Mesenteric fat pad (tissue), 1 donor: ENCODE measurements around the gene NUDT8. TPM values are rescaled to one million over a fixed set of nuclear protein-coding genes. Genes with fewer than 3 reads are reported as not detected.

Experiments
- DNase-seq: peaks from one replicate; pipeline ENCODE4 v3.0.0-alpha.2; 2020; ENCODE audit warnings: low spot score
- long read RNA-seq: library from polyadenylated mRNA; unstranded; transcript quantifications from one replicate; pipeline ENCODE4 v2.0.0, GENCODE V29; 2020
- total RNA-seq: library from RNA; stranded (reverse); fragmentation: NEBNext Ultra II Directional; extraction: Animal tissue kit (Norgen Biotek cat#: 25700); gene quantifications from one replicate; pipeline ENCODE4 v1.2.1, GENCODE V29; 2021
- donor health status: DM: yes; HTN: yes; CAD: no.

Gene NUDT8, protein sequence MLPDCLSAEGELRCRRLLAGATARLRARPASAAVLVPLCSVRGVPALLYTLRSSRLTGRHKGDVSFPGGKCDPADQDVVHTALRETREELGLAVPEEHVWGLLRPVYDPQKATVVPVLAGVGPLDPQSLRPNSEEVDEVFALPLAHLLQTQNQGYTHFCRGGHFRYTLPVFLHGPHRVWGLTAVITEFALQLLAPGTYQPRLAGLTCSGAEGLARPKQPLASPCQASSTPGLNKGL
- total RNA-seq = 12.9 TPM
- long read RNA-seq, partial matches to known transcripts = 1 of 1 reads
- long read RNA-seq, other reads (novel, unspliced or antisense) = 0 of 1 reads

DNA sequence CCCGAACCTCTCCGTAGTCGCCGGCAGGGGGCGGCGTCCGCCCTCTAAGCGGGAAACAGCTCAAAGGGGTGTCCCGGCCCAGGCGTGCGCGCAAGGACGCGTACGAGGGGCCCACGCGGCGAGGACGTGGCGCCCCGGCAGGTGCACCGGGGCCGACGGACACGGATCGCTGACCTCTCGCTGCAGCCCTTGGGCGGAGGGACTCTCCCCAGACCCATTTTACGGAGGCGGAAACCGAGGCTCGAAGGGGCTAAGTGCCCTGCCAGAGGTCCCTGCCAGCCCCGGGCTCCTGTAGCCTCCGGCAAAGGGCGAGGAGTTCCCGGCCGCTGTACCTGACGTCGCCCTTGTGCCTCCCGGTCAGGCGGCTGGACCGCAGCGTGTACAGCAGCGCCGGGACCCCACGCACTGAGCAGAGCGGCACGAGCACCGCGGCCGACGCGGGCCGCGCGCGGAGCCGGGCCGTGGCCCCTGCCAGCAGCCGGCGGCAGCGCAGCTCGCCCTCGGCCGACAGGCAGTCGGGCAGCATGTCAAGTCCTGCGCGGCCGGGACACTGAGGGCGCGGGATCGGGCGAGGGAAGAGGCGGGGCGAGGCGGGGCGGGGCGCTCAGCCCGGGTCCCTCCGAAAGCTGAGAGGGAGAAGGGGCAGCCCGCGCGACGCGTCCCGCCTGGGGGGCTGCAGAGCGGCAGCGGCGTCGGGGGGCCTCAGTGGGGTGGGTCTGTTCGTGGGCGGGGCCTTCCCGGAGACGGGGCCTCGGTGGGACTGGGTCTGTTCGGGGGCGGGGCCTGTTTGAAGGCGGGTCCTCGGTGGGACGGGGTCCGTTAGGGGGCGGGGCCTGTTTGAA is at the start of gene NUDT8:
TSS of gene NUDT8 (minus strand) at position 552 of the 842 bp plus-strand sequence. CDS start at position 526, 26 bp downstream.
- DNase-seq = peak; percentile 97

DNA sequence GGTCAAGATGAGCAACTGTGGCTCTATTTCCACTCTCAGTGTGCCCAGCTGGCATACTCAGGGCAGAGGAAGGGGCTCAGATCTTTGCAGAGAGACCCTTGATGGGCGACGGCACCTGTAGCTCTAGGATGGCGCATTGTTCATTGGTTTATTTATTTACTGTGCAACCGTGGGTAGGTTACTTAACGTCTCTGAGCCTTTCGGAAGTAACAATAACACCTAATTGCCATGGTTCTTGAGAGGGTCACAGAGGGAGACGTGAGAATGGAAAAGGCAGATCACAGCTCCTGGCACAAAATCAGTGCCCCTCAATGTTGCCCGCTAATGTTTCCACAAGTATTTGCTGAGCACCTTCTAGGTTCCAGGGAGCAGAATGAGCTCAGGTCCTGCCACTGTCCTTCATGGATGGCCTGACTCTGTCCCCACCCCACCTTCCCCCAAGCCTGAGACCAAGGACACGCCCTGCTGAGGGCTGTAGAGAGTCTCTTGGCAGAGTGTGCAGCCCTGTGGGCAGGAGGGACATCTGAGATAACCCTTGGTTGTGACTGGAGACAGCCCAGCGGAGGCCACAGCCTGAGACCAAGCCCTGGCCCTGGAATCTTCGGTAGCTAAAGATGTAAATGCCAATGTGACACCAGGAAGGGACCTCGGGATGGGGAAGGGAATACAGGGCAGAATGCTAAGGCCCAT is 45.5 kb upstream of the NUDT8 start:
- DNase-seq = no peak

DNA sequence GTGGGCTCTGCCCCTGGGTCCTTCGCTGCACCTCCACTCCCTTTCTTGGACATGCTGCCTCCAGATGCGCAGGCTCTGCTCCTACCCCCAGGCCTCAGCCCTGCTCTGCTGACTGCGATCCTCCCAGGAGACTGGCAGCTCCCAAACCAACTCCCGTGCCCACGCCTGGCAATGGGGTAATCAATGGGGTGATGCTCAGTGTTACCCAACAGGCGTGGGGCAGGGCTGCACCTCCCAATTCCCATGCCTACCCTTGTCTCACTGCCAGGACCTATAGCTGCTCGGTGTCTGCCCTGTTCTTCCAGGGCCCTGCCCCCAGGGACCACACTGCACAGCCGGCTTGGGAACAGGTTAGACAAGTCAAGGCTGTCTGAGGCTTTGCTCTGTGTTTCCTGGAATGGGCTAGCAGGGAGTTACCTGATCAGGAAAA is 44.7 kb upstream of the NUDT8 start, which contains the start of gene ALDH3B2:
TSS of gene ALDH3B2 (minus strand) at position 182 of the 430 bp plus-strand sequence. CDS start 7,688 bp downstream, outside the sequence.
- DNase-seq = no peak

DNA sequence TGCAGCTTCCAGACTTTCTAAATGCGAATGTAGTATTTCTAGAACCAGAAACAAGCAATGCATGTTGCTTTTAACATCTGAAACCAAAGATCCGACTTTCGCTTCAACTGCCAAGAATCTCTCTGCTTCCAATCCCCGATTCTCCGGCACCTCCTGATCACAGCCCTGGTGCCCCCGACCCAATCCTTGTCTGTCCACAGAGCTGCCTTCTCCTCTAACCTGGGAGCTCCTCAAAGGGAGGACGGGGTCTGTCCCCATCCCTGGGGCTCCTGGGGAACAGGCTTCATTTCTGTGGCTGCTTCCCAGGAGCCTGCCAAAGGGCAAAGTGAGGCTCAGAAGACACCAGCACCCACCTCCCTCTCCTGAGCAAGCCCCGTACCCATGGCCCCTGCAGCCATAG is 44.2 kb upstream of the NUDT8 start:
- DNase-seq = no peak

DNA sequence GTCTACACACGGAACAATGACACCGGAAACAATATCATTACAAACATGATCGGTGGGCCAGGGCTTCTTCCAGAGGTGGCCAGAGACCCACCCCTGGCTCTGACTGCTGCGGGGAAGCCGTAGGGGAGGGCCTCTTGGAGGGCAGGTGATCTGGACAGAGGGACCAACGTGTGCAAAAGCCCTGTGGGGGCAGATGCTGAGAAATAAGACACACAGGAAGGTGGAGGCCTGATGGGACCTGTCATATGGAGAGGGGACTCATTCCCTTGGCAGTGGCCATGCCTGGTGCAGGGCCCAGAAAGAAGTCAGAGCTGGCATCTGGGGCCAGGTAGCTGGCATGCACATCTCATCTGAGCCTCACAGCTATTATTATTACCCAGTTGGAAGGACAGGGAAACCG is 43.6 kb upstream of the NUDT8 start:
- peak; percentile 64 for DNase-seq

DNA sequence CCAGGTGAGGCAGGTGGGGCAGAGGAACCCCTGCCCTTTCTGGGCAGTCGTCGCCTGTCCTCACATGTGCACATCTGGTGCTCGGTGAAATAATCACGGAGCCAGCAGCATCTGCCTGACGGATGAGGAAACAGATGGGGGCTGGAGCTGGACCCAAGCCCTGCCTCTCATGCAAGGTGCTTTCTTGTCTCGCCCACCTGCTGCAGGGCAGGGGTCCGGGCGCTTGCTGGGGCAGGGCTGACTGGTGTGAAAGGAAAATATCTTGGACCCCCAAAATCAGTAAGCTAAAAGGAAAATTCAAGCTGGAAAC is 41.4 kb upstream of the NUDT8 start:
- DNase-seq = peak; percentile 47

DNA sequence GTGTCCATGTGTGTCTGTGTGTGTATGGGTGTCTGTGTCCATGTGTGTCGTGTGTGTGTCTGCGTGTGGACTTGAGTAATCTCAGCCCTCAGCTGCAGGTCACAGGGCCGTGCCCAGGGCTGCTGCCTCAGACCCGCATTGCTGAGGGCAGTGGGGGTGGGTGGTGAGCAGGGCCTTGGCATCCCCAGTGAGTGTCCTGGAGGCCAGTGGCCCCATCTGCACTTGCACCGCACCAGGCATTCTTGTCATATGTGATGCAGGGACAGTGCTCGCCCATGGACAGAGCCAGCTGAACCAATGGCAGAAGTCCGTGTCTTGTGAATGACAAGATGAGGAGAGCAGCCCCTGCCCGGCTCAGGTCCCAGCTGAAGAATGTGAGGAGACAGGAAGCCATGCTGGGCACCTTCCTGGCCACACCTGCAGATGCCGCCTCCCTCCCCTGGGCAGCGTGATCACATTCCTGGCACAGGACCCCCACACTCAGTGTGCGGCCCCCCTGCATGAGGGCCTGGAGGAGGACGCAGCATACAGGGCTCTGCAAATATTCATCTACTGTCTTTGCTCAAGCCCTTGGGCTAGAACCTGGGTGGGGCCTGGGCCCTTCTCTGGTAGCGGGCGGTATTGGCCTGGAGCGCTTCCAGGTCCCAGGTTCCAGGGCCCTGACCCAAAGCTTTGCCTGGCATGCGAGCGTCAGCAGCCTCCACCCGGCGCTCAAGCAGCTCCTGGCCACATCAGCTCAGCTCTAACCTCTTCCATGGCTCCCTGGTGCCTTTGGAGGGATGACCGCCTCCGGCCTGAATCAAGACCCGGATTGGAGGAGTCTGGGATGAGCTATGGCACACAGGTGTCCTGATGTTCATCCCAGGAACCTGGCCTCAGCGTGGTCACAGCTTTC is 40.8 kb upstream of the NUDT8 start:
- DNase-seq = peak; percentile 88

DNA sequence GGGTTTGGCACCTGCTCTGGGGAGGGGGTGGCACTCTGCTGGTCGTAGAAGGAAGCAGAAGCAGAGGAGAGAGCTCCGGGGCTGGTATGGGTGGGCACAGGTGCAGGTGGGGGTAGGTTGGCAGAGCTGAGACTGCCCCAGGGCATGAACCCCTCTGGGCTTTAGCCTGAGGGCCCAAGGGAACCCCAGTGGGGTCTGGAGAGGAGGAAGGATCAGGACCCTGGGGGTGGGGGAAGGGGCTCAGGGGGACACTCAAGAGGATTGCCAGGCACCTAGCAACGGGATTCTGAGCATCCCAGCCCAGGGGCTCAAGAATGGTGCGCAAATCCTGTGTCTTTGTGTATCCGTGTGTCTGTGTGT is 38.4 kb upstream of the NUDT8 start:
- DNase-seq = peak; percentile 64

DNA sequence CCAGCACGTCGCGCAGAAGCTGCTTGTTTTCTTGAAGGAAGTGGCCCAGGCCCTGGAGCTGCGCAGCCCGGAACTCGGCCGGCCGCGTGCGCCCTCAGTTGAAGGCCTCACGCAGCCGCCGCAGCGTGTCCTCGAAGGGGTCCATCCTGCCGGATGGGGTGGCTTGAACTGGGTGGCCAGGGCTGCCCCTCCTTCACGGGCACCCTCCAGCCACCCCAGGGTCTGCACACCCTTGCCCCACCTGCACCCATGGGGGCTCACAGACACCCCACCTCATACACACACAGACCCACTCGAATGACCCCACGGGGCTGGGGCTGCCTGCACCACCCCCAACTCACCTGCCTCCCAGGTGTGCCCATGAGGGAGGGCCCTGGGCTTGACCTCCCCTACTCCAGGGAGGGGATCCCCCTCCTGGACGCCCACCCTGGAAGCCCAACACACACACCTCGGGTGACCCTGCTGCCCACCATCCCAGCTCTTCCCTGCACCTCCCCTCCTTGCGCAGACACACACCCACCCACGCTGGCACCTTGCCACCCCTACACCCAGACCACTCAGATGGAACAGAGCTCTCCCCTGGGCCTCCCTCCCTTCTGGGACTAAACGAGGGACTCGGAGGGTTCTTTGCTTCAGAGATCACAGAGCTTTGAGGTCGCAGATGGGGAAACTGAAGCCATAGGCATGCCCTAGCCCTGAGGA is 37.9 kb upstream of the NUDT8 start:
- peak; percentile 85 for DNase-seq

DNA sequence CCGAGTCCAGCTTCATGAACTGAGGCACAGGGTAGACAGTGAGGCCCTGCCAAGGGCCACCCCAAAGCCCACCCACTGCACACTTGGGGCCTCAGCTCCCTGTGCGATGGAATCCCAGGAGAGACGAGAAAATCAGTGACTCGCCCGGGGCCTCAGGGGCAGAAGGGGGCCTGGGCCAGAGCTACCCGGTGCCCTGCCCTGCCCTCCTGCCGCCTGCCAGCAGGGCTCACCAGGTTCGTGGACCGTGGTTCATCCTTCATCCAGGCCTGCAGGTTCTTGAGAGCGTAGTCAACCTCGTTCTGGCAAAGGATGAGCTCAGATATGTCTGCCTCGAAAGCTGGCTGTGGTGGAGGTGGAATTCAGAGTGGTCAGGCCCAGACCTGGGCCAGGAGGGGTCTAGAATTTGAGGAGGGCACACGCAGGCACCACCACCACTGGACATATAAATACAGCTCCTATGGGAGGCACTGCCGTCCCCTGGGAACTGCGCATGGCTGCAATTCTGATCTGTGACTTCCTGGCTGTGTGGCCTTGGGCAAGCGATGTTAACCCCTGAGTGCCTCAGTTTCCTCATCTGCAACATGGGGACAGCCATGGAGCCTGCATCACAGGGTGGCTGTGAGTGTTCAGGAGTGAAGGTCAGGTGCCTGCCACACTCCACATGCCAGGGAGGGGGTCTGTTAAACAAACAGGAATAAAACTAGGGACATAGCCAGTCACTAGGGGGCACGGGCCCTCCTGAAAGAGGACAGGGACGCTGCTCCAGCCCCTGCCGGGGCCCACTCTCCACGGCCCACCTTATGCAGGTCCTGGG is 37.1 kb upstream of the NUDT8 start:
- peak; percentile 75 for DNase-seq

DNA sequence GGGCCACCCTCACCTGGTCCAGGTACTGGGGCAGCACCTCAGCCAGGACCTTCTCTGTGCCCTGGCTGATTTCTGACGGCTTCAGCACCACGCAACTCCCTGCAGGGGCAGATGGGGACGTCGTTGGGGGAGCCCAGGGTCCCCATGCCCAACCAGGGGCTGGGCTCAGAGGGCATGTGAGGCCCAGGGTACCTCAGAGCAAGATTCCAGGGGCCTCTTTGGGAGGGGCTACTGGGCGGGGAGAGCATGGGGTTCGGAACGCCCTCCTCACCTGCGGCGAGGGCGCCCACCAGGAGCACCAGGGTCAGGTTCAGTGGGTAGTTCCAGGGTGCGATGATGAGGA is 36.5 kb upstream of the NUDT8 start:
- peak; percentile 71 for DNase-seq

DNA sequence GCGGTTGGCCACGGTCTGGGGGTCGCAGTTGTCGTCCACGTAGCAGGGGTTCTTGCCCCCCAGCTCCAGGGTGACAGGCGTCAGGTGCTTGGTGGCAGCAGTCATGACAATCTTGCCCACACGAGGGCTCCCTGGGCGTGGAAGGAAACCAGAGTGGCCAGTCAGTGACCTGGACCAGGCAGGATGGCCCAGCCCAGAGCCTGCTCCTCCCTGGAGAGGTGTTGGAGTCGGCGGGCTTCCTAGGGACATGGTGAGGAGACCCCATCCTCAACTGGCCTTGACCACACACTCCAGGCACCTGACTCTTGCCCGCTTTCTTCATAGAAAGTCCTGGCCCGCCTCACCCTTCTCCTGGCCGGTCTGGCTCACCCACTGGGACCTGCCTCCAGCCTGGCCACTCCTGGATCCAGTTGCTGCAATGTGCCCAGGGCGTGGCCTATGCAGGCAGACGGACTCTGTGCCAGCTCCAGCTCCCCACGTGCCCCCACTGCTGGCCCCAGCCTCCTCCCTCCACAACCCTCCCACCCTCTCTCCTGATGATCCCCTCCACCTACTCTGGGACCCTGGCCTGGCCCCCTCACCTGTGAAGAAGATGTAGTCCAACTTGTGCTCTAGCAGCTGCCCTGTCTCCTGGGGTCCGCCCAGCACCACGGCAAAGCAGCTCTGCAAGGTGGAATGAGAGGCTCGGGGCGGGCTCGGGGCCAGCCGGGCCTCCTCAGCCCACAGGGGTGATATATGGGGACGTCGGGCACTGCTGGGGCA is 36.0 kb upstream of the NUDT8 start:
- peak; percentile 86 for DNase-seq

DNA sequence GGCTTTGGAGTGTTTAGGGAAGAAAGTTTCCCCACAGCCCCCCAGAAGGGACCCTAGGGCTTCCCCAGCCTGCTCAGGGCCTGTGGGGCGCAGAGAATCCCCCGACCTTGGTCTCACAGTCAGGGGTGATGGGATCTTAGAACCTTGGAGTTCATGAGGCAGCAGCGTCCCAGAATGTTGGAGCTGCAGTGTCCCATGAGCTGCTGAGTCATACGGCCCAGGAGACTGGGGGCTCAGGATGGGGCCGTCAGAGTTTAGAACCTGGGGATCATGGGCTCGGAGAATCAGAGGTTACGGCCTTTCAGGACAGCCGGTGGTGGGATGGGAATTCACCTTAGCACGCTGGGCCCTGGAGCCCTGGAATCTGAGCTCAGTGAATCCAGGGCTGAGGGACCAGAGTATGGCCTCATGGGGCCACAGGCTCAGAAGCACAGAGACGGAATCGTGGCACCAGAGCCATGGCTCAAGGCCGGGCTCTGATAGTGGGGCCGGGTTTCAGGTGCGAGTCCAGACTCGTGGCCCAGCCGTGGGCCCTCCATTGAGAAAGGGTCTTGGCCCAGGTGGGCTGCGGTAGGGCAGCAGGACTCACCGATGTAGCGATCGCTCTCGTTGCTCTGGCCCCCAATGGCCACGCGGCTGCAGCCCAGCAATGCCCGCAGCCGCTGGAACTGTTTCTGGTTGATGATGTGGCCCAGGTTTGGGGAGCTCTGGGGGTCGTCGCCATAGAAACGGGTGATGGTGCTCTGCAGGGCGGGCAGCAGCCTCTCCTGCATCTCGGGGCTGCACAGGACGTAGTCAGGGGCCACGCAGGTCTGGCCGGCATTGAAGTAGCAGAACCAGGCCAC is 35.2 kb upstream of the NUDT8 start:
- peak; percentile 79 for DNase-seq

DNA sequence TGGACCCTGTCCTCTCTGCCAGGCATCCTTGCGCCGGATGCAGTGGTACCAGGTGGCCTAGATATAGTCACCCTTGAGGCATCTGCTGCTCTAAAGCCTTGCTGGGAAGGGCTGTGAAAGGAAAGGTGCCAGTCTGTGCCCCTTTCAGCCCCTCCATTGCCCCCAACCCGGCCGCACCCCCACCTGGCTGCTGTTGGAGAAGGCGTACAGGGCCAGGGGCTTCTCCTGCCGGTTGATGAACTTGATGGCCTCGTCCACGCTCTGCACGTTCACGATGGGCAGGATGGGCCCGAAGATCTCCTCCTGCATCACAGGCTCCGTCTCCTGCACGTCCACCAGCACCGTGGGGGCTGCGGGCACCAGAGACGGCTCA is 34.5 kb upstream of the NUDT8 start:
- peak; percentile 78 for DNase-seq

DNA sequence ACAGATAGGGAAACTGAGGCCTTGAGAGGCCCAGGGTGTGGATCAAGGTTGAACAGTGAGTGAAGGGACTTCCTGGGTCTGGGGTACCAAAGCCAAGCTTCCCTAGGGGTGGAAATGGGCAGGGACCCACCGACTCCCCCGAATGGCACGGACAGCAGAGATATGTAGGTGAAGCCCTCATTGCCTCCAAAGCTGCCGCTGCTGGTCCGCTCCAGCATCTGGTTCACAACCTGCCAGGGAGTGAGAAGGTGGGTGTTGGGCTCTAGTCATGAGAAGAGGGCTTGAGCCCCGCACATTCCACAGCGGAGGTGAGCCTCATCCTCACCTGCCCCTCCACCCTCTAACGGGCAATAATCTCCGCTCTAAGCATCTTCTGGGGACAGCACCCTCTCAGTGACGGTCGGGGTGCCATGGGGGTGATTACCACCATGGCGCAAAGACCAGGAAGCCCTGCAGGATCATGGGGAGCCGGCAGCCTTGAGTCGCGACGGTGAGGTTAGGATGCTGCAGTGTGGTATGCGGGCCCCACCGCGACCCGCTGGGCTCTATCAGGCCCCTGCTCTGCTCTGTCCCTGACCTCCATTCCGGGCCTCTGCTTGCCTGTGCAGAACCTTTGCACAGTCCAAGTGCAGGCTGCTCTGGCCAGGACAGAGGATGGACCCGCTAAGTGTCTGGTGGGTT is 33.9 kb upstream of the NUDT8 start:
- DNase-seq = peak; percentile 81

DNA sequence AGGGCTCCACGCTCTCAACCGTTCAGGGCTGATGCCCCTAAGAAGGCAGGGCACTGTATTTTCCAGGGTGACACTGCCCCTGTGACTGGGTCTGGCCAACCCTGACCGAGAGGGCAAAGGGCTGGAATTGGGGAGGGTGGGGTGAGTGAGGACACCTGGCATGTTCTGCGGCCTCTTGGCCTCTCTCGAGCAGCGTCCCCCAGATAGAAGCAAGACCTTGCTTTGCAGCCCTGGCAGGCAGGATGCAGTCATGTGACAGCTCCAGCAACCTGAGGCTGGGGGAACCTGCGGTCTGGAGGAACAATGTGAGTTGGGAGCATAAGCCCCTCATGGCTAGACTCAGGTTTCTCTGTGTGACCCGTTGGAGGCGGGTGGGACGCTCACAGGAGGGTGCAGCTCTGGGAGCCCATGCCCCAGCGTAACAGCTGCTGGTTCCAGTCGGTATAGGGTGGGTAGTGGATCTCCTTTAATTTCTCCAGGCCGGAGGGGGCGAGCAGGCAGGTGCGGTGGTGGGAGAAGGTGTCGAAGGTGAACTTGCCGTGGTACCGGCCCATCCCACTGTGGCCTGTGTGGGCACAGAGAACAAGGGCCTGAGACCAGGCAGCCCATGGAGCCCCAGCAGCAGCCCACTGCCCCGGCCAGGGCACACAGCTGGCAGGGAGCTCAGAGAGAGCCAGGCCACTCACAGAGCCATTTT is 33.2 kb upstream of the NUDT8 start:
- peak; percentile 82 for DNase-seq
